ENCODE measurements around the gene HAS3.

HAS3 gene

DNA sequence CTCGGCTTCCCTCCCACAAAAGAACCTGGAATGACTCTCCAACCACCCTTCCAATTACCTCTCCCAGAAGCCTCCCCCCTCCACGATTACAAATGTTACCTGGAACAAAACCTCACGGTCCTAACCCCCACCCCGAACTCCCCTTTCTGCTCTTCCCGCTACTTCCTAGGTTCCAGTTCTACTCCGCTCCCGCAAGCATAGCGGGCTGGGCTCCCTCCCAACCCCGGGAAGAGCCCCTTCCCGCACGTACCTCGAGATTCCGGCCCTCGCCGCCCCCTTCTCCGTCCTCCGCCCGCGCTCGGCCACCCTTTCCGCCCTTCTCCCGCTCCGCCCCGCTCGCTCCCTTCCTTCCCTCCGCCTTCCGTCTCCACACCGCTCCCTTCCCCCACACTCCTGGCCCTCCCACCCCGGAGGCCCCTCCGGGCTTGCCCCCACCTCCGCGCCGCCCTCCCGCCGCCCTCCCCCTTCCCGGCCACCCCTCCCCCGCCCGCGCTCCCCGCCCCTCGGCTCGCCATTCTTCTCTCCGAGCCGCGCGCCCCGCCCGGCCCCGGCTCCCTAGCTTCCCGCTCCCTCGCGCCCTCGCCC lies 26.5 kb downstream of the HAS3 start (continued):
- TF ChIP-seq AEBP2 (tag by site-specific recombination; IDR thresholded peaks at IDR 0.05; ENCODE audit: borderline replicate concordance) (no peak), ZNF768 (tag by site-specific recombination; IDR thresholded peaks at IDR 0.05) (peak; percentile 19; the same call in 1 of the 2 replicates), ZNF341 (tag by site-specific recombination; IDR thresholded peaks at IDR 0.05; ENCODE audit: low read depth) (peak; percentile 96), ZNF23 (tag by site-specific recombination; IDR thresholded peaks at IDR 0.05; ENCODE audit: borderline replicate concordance) (no peak), ZNF112 (tag by site-specific recombination; IDR thresholded peaks at IDR 0.05) (no peak), ZNF121 (tag by site-specific recombination; IDR thresholded peaks at IDR 0.05) (no peak), ZNF175 (tag by site-specific recombination; IDR thresholded peaks at IDR 0.05) (no peak), HOXD13 (CRISPR knock-in tag; IDR thresholded peaks at IDR 0.05; ENCODE audit: borderline replicate concordance) (no peak), YY2 (tag by site-specific recombination; IDR thresholded peaks at IDR 0.05) (no peak), ZNF239 (tag by site-specific recombination; IDR thresholded peaks at IDR 0.05) (peak; percentile 67; the same call in 1 of the 2 replicates), ZNF530 (tag by site-specific recombination; IDR thresholded peaks at IDR 0.05; ENCODE audit: low read depth) (no peak), ZNF560 (tag by site-specific recombination; IDR thresholded peaks at IDR 0.05; ENCODE audit: borderline replicate concordance) (no peak), RBAK (tag by site-specific recombination; IDR thresholded peaks at IDR 0.05) (no peak), KLF7 (tag by site-specific recombination; IDR thresholded peaks at IDR 0.05; ENCODE audit: borderline replicate concordance) (peak; percentile 88), ZNF658 (tag by site-specific recombination; IDR thresholded peaks at IDR 0.05) (no peak), ZSCAN23 (tag by site-specific recombination; IDR thresholded peaks at IDR 0.05) (no peak), ZNF792 (tag by site-specific recombination; IDR thresholded peaks at IDR 0.05) (peak; percentile 75; the same call in 1 of the 2 replicates), MZF1 (tag by site-specific recombination; IDR thresholded peaks at IDR 0.05; ENCODE audit: borderline replicate concordance) (peak; percentile 23; the same call in 1 of the 2 replicates), ZNF223 (tag by site-specific recombination; IDR thresholded peaks at IDR 0.05) (0 out of 2 replicates have a peak, but pooled peaks have one; percentile 23), GLIS1 (tag by site-specific recombination; IDR thresholded peaks at IDR 0.05) (peak; percentile 25; the same call in 1 of the 2 replicates), ZNF138 (tag by site-specific recombination; IDR thresholded peaks at IDR 0.05; ENCODE audit: borderline replicate concordance) (peak; percentile 87; the same call in 1 of the 2 replicates), HOXA7 (CRISPR knock-in tag; IDR thresholded peaks at IDR 0.05; ENCODE audit: borderline replicate concordance) (no peak), SALL2 (tag by site-specific recombination; IDR thresholded peaks at IDR 0.05; ENCODE audit: borderline replicate concordance) (no peak), ZNF529 (tag by site-specific recombination; IDR thresholded peaks at IDR 0.05; ENCODE audit: insufficient replicate concordance) (no peak), ZNF362 (tag by site-specific recombination; IDR thresholded peaks at IDR 0.05) (no peak), IKZF3 (tag by site-specific recombination; IDR thresholded peaks at IDR 0.05) (peak; percentile 63), ZSCAN16 (tag by site-specific recombination; IDR thresholded peaks at IDR 0.05) (0 out of 2 replicates have a peak, but pooled peaks have one; percentile 25), WT1 (tag by site-specific recombination; IDR thresholded peaks at IDR 0.05) (peak; percentile 34; the same call in 1 of the 2 replicates), TRIM28 (IDR thresholded peaks at IDR 0.05; ENCODE audit: borderline replicate concordance, low read length) (no peak), ZBTB17 (tag by site-specific recombination; IDR thresholded peaks at IDR 0.05) (peak; percentile 12; the same call in 1 of the 2 replicates), ZNF785 (tag by site-specific recombination; IDR thresholded peaks at IDR 0.05) (peak; percentile 56; the same call in 1 of the 2 replicates), PBX3 (CRISPR knock-in tag; IDR thresholded peaks at IDR 0.05) (no peak), ZNF157 (tag by site-specific recombination; IDR thresholded peaks at IDR 0.05) (no peak)
- TF ChIP-seq, protein P1, sequence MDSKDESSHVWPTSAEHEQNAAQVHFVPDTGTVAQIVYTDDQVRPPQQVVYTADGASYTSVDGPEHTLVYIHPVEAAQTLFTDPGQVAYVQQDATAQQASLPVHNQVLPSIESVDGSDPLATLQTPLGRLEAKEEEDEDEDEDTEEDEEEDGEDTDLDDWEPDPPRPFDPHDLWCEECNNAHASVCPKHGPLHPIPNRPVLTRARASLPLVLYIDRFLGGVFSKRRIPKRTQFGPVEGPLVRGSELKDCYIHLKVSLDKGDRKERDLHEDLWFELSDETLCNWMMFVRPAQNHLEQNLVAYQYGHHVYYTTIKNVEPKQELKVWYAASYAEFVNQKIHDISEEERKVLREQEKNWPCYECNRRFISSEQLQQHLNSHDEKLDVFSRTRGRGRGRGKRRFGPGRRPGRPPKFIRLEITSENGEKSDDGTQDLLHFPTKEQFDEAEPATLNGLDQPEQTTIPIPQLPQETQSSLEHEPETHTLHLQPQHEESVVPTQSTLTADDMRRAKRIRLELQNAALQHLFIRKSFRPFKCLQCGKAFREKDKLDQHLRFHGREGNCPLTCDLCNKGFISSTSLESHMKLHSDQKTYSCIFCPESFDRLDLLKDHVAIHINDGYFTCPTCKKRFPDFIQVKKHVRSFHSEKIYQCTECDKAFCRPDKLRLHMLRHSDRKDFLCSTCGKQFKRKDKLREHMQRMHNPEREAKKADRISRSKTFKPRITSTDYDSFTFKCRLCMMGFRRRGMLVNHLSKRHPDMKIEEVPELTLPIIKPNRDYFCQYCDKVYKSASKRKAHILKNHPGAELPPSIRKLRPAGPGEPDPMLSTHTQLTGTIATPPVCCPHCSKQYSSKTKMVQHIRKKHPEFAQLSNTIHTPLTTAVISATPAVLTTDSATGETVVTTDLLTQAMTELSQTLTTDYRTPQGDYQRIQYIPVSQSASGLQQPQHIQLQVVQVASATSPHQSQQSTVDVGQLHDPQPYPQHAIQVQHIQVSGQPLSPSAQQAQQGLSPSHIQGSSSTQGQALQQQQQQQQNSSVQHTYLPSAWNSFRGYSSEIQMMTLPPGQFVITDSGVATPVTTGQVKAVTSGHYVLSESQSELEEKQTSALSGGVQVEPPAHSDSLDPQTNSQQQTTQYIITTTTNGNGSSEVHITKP (tag by site-specific recombination; IDR thresholded peaks at IDR 0.05): peak; percentile 26; the same call in 1 of the 2 replicates
